Spleen (tissue), 7 donors: ENCODE measurements around the gene IL1RAPL2.

Experiments used
- CTCF ChIP-seq, 11 experiments: fragments of 200-600 bp in 7 of 11; fragments of 450-650 bp in 4 of 11; sonication (generic) in 4 of 11; IDR thresholded peaks in 8 of 11; conservative IDR thresholded peaks in 3 of 11; 1 replicate in 7 of 11; 2 replicates in 4 of 11; pipeline versions ENCODE4 v1.4.0 to v1.8.0; 2016 to 2021; ENCODE audit warnings: antibody characterized with exemption in 11 of 11, inconsistent platforms in 4 of 11, mild to moderate bottlenecking in 1 of 11
- POLR2AphosphoS5 ChIP-seq, 3 donors: sonication (generic); formaldehyde crosslinking; IDR thresholded peaks; one replicate each; pipeline ENCODE4 v1.5.1; 2017; ENCODE audit warnings: antibody characterized with exemption in 3 of 3
- donor health status: DM: no; HTN: no; CAD: no; lungs with moderate emphysema.
- donor health status: DM: no; HTN: no; CAD: no.
- donor health status: DM: no; HTN: no; CAD: no.

GRCh38 chrX:105700331-105700730 lies 1134.3 kb downstream of the IL1RAPL2 start:
- TF ChIP-seq CTCF (IDR thresholded peaks at IDR 0.05 in 8 of 11, conservative IDR thresholded peaks at IDR 0.05 in 3 of 11) (no peak), POLR2AphosphoS5 (IDR thresholded peaks at IDR 0.05) (no peak)
